Pancreas (tissue), 10 donors: Measurements from ENCODE around the gene OTUD6A. TPM values are rescaled to one million over a fixed set of nuclear protein-coding genes. Genes with fewer than 3 reads are reported as not detected.

Experiments
- ATAC-seq, 4 donors: fragments of 200-7000 bp; cut with Tn5 transposase; one replicate each; pipeline versions ENCODE4 v1.8.0 to v1.9.1; 2020; ENCODE audit warnings: mild to moderate bottlenecking in 4 of 4, moderate library complexity in 4 of 4
- DNase-seq, 6 donors: peaks; one replicate each; pipeline ENCODE4 v3.0.0-alpha.2; 2020
- FAIRE-seq: peaks from 2 replicates; lab custom pipeline; 2012; peaks lifted over from hg19 to GRCh38; lab: Jason Lieb, UNC
- H3K27ac ChIP-seq, 4 donors: fragments of 200-600 bp; sonication (generic); 1 replicate in 3 of 4; 2 replicates in 1 of 4; pipeline versions ENCODE4 v1.5.0 to v1.8.0; 2020
- H3K27me3 ChIP-seq, 4 donors: fragments of 200-600 bp; one replicate each; pipeline ENCODE4 v1.8.0; 2021
- H3K36me3 ChIP-seq, 3 donors: fragments of 200-600 bp; sonication (generic) in 1 of 3; one replicate each; pipeline versions ENCODE4 v1.5.0 to v1.8.0; 2020 to 2021
- H3K4me1 ChIP-seq, 3 donors: fragments of 200-600 bp; one replicate each; pipeline ENCODE4 v1.8.0; 2021
- H3K4me3 ChIP-seq, 4 donors: fragments of 200-600 bp; sonication (generic) in 2 of 4; one replicate each; pipeline versions ENCODE4 v1.5.0 to v1.8.0; 2020 to 2021
- H3K9me3 ChIP-seq, 4 donors: fragments of 200-600 bp; one replicate each; pipeline ENCODE4 v1.8.0; 2021
- WGBS, 2 donors: extraction: QIAGEN DNeasy Blood & Tissue Kit; methylation state at CpG; one replicate each; pipeline ENCODE4 v1.1.7; 2013; 5-methylcytosine and 5-hydroxymethylcytosine counted together
- intact Hi-C, 3 donors: fragments of 100-400 bp; cut with DNase I; formaldehyde crosslinking; loops; one replicate each; pipeline versions ENCODE4 v1.11.1 to v1.14.2; 2022
- polyA plus RNA-seq, 2 donors: library from polyadenylated mRNA; stranded (reverse); fragments of 200-250 nt; gene quantifications; one replicate each; pipeline ENCODE4 v1.2.3, GENCODE V29; 2013
- total RNA-seq, 6 donors: library from RNA; stranded (reverse); fragmentation: NEBNext Ultra II Directional in 4 of 6; extraction: Animal tissue kit (Norgen Biotek cat#: 25700) in 4 of 6; gene quantifications; one replicate each; pipeline versions ENCODE4 v1.2.1 to v1.2.4, GENCODE V29; 2021 to 2023
- TF ChIP-seq, protein P1 (sequence below), 4 donors: fragments of 200-600 bp; sonication (generic) in 3 of 4; IDR thresholded peaks; one replicate each; pipeline versions ENCODE4 v1.5.0 to v1.8.0; 2021; ENCODE audit warnings: antibody characterized with exemption in 4 of 4
- donor health status: healthy with polysubstance abuse.
- donor health status: DM: no; HTN: no; CAD: no; lungs with moderate emphysema.
- donor health status: DM: no; HTN: no; CAD: no.
- donor health status: control.
- donor health status: control.
- donor health status: Bipolar disorder and iron deficiency.
- donor health status: DM: yes; HTN: yes; CAD: no.
- donor health status: DM: no; HTN: no; CAD: no.
- donor health status: DM: no; HTN: no; CAD: no.
- donor health status: DM: yes; HTN: yes; CAD: no.

The OTUD6A gene
- total and polyA plus RNA-seq, 8 donors: not detected

DNA sequence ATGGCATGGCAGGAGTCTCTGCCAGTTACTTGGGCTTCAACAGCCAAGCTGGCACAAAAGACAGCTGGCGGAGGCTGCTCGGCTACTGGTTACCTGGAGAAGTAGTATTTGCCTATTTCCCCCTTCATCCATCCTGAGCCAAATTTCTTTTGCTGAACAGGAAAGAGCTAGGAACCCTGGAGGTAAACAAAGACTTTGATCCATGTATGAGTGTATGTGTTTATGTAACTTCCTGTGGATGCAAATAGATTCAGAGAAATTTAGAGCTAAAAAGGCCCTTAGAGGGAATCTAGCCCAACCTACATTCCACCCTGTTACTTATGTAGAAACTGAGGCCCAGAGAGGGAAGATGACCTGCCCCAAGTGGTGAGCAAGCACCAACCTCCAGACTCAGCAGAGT lies 23.7 kb upstream of the OTUD6A start:
- no peak for FAIRE-seq
- Histone ChIP-seq H3K9me3 (no peaks in the 10 kb centered on the region), H3K27ac (no peak overlapping the region), H3K36me3 (no peaks in the 10 kb centered on the region), H3K4me1 (no peaks in the 10 kb centered on the region), H3K27me3 (no peaks in the 10 kb centered on the region), H3K4me3 (no peak overlapping the region)
- intact Hi-C loops: loop anchor here in 1 of 3 donors (10.0 kb wide), 1 partner anchor 494 kb away; no protein-coding TSS in a partner anchor
- no peak for DNase-seq
- ATAC-seq: no peak
- WGBS, 2 donors: 61 to 87% methylated on average over 2 of the region's 2 CpGs
- TF ChIP-seq, protein P1, sequence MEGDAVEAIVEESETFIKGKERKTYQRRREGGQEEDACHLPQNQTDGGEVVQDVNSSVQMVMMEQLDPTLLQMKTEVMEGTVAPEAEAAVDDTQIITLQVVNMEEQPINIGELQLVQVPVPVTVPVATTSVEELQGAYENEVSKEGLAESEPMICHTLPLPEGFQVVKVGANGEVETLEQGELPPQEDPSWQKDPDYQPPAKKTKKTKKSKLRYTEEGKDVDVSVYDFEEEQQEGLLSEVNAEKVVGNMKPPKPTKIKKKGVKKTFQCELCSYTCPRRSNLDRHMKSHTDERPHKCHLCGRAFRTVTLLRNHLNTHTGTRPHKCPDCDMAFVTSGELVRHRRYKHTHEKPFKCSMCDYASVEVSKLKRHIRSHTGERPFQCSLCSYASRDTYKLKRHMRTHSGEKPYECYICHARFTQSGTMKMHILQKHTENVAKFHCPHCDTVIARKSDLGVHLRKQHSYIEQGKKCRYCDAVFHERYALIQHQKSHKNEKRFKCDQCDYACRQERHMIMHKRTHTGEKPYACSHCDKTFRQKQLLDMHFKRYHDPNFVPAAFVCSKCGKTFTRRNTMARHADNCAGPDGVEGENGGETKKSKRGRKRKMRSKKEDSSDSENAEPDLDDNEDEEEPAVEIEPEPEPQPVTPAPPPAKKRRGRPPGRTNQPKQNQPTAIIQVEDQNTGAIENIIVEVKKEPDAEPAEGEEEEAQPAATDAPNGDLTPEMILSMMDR (IDR thresholded peaks at IDR 0.05): no peak

DNA sequence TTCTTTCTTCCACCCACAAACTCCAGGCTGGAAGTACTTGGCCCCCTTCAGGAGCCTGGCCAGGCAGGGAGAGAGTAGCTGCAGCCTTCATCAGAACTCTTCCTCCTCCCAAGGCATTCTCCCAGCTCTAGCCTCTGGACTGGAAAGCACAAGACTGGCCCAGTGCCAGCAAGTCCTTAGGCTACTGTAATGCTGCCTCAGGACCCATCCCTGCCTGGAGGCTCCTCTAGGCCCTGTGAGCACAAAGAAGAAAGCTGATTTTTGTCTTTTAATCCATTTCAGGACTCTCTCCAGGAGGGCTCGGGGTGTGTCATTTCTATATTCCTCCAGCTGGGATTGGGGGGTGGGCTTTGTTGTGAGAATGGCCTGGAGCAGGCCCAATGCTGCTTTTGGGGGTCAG lies 23.3 kb upstream of the OTUD6A start:
- ATAC-seq: no peak
- no peak for FAIRE-seq
- Histone ChIP-seq H3K27ac (no peak overlapping the region), H3K4me3 (no peak overlapping the region), H3K27me3 (no peaks in the 10 kb centered on the region), H3K4me1 (no peaks in the 10 kb centered on the region), H3K9me3 (no peaks in the 10 kb centered on the region), H3K36me3 (no peaks in the 10 kb centered on the region)
- DNase-seq: no peak
- intact Hi-C loops: loop anchor here in 1 of 3 donors (10.0 kb wide), 1 partner anchor 494 kb away; no protein-coding TSS in a partner anchor
- TF ChIP-seq, protein P1 (IDR thresholded peaks at IDR 0.05): no peak
- 94 to 95% methylated on average over 1 of the region's 1 CpG for WGBS, 2 donors

DNA sequence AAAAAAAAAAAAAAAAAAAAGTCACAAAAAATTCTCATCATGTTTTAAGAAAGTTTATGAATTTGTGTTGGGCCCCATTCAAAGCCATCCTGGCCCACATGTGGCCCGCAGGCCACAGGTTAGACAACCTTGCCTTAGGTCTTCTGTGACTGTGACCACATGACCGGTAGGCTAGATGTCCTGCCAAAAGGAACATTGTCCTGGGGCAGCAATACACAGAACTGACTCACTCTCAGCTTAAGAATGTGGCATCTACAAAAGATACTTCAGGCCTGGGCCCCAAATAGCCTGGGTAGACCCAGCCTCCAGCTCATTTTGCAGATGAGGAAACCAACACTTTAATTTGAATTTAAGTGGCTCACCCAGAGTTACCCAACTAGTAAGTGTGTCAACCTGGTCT lies 22.5 kb upstream of the OTUD6A start:
- DNase-seq (no peak), FAIRE-seq (no peak), ATAC-seq (no peak)
- Histone ChIP-seq H3K27me3 (no peaks in the 10 kb centered on the region), H3K4me1 (no peaks in the 10 kb centered on the region), H3K4me3 (no peak overlapping the region), H3K9me3 (no peaks in the 10 kb centered on the region), H3K36me3 (no peaks in the 10 kb centered on the region), H3K27ac (no peak overlapping the region)
- TF ChIP-seq, protein P1 (IDR thresholded peaks at IDR 0.05): no peak
- intact Hi-C loops: loop anchor here in 1 of 3 donors (10.0 kb wide), 1 partner anchor 495 kb away; no protein-coding TSS in a partner anchor
- WGBS, 2 donors: 88 to 91% methylated on average over 2 of the region's 2 CpGs

DNA sequence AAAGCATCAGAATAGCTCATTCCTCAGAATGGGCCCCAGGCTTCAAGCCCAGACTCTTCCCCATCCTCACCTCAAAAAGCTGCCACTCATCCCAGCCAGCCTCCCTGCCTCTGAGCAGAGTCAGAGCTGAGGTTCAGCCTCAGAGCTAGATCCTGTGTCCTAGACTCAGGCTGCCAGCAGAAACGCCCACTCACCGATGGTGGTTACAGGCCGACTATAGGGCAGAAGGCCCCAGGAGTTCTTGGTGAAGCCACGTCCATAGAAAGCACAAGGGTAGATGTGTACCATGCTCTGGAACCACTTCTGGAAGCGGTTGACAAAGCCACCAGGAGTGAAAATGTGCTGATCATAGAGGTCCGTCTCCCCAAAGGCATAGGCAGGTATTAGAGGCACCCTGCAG lies 20.3 kb upstream of the OTUD6A start:
- WGBS, 2 donors: 70 to 71% methylated on average over 6 of the region's 6 CpGs
- H3K36me3 ChIP-seq: no peaks in the 10 kb centered on the region
- no peak overlapping the region for H3K27ac ChIP-seq
- H3K4me1 ChIP-seq: no peaks in the 10 kb centered on the region
- FAIRE-seq: no peak
- intact Hi-C loops: no loop called here
- TF ChIP-seq, protein P1 (IDR thresholded peaks at IDR 0.05): no peak
- H3K27me3 ChIP-seq: peaks cover 0 to 8% (median 0%) of the 10 kb centered on the region in 4 donors
- no peak overlapping the region for H3K4me3 ChIP-seq
- no peaks in the 10 kb centered on the region for H3K9me3 ChIP-seq
- DNase-seq: no peak
- no peak for ATAC-seq
